DMS153 treated with DMSO at 0.1 percent for 48 hours (cell line): ENCODE measurements around the gene TSPAN15.

Experiments used
- DNase-seq: peaks from one replicate; lab custom pipeline; 2025; ENCODE audit not compliant: unreplicated experiment; lab: John Stamatoyannopoulos, UW

The TSPAN15 gene

GRCh38 chr10:69464801-69465401 is 13.6 kb downstream of the TSPAN15 start:
- DNase-seq = no peak

DNA sequence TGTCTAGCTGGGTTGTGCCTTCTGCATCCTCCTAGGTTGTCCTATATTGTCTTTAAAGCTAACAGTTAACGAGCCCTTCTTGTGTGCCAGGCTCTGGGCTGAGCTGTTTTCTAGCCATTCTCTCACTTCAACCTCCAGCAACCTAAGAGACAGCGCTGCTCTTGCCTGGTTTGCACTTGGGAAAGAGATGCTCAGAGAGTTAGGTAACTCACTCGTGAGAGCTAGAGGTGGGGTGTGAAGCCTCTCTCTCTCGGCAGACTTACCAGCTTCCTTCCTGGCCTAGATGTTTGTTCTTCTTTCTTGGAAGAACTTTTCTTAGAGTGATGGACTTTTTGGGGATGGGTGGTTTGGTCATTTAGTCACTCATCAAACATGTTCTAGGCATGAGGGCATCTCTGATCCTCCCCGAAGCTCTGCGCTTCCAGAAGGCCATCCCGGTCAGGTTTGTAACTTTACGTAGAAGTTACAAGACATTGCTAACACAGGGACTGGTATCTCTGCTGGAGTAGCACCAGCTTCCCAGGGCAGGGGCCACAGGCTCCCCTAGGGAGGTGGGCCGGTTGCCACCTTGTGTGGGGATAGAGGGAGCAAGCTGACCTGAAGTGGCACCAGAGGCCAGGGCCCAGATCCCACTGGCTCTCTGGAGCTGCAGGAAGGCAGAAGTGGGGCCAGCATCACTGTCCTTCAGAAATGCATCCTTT is 14.3 kb downstream of the TSPAN15 start:
- DNase-seq = no peak

- DNase-seq = no peak
These were observed 14.9 kb downstream of the TSPAN15 start for GRCh38 chr10:69466158-69466490.

GRCh38 chr10:69466689-69467088 is 15.4 kb downstream of the TSPAN15 start:
- no peak for DNase-seq

- no peak for DNase-seq
These were observed 16.9 kb downstream of the TSPAN15 start for GRCh38 chr10:69467928-69468750.

GRCh38 chr10:69468751-69469089 is 17.5 kb downstream of the TSPAN15 start:
- DNase-seq = no peak

GRCh38 chr10:69469976-69470375 is 18.7 kb downstream of the TSPAN15 start:
- no peak for DNase-seq

- no peak for DNase-seq
These were observed 19.5 kb downstream of the TSPAN15 start for GRCh38 chr10:69470463-69471384.

DNA sequence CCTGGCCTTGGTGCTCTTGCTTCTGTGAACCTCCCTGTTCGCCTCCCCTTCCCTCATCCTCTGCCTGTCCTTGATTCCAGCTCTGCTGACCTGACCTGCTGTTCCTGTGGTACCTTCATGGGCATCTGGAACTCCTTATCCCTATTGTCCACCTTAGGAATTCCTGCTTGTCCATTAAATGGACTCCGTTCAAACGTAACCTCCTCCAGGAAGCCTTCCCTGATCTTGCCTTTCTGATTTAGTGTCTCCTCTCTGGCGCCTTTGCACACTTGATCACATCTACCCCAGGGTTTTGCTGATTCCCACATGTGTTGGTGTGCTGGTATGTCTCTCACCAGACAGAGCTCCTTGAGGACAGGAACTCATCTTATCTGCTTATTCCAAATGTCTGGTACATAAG is 20.9 kb downstream of the TSPAN15 start:
- no peak for DNase-seq

- no peak for DNase-seq
These were observed 21.3 kb downstream of the TSPAN15 start for GRCh38 chr10:69472544-69472943.

GRCh38 chr10:69473304-69473990 is 22.2 kb downstream of the TSPAN15 start:
- DNase-seq = no peak

- DNase-seq = no peak
These were observed 23.6 kb downstream of the TSPAN15 start for GRCh38 chr10:69474742-69475432.

DNA sequence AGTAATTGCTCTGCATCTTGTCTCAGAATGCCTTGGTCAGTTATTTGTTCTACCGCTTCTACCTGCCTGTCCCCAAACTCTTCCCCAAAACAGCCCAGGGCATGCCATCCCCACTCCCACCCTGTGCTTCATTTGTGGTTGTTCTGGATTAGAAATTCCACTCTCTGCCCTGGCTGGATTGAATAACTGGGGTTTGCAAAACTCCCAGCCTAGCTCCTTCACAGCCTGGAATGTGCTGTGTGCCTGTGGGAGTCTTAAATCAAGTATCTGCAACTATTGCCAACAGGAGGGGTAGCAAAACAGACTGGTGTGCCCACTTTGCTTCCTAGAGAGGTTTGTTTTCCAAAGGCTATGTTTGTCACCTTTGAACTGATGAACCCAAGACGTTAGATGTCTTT is 24.2 kb downstream of the TSPAN15 start:
- DNase-seq = no peak

- no peak for DNase-seq
These were observed 26.8 kb downstream of the TSPAN15 start for GRCh38 chr10:69477968-69478597.

GRCh38 chr10:69479240-69480067 is 28.2 kb downstream of the TSPAN15 start:
- DNase-seq = peak; percentile 12

GRCh38 chr10:69480068-69480412 is 28.8 kb downstream of the TSPAN15 start:
- DNase-seq = no peak

GRCh38 chr10:69481305-69481704 is 30.0 kb downstream of the TSPAN15 start:
- DNase-seq = no peak

DNA sequence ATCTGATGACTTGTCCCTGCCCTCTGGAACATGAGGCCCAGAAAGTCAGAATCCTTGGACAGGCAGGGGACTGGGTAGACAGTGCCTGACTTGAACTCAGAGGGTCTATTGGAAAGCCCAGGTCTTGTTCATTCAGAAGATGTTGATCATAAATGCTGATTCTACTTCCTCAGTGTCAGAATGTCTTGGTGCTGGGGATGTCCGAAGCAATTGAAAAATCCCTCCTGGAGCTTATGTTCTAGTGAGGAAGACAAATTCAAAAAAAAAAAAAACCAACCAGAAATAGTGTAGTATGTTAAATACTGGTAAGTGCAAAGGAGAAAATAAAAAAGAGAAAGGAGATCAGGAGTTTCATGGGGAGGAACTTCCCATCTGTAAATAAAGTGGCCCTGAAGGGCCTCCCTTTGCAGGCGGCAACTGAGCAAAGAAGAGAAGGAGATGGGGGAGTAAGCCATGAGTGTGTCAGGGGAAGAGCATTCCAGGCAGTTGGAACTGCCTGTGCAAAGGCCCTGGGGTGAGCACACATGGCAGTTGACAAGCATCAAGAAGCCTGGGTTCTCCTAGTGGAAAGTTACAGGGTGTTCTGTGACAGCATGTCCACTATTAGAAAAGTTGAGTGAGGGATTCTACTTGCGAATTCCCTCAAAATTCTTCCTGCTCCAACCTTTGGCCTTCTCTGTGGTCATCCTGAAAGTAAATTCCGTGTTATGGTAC is 30.7 kb downstream of the TSPAN15 start:
- no peak for DNase-seq
